HG03196 (cell line): ENCODE data around the gene ELOB.

Experiments
- ATAC-seq: cut with Tn5 transposase; IDR thresholded peaks from one replicate; pipeline ENCODE4 v1.9.1; 2021; ENCODE audit not compliant: unreplicated experiment

ELOB gene

DNA sequence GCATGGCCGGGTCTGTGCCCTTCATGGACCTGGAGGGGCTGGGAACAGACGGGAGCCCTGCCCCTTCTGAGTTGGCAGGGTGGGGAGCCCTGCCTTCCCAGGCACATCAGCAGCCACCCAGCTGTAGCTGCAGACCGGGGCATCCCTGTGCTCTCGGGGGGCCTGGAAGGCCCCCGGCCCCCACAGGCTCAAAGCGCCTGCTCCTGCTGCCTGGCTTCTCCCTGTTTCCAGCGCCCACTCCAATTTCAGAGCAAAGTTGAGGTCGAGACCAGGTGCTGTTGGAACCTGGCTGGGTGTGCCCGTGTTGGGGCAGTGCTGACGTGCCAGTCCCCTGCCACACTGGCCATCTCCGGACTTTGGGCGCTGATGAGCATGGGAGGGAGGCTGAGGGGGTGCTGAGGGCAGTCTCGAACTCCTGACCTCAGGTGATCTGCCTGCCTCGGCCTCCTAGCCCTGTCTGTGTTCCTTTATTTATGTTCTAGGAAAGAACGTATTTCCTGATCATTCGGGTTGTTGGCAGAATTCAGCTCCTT, 52.2 kb downstream of the ELOB start:
- ATAC-seq = no peak

DNA sequence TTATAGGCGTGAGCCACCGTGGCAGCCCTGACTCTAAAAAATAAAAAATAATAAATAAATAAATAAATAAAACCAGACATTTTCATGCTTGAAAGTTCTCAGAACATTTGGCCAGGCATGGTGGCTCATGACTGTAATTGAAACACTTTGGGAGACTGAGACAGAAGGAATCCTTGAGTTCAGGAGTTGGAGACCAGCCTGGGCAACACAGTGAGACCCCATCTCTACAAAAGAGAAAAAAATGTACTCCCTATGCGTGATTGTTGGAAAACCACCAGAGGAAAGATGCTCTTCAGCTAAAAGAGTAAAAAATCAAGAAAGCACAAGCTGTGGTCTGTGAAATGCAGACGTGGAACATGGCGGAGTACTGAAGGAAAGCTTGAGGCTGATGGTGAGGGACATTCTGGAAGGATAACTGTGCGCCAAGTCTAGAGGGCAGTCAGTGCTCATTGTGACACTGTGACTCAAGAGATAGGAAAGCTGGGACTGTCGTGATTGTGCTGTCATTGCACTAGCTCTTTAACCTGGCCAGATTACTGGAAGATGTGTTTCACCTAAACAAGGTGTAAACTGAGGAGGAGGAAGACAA, 52.9 kb downstream of the ELOB start:
- ATAC-seq = no peak

DNA sequence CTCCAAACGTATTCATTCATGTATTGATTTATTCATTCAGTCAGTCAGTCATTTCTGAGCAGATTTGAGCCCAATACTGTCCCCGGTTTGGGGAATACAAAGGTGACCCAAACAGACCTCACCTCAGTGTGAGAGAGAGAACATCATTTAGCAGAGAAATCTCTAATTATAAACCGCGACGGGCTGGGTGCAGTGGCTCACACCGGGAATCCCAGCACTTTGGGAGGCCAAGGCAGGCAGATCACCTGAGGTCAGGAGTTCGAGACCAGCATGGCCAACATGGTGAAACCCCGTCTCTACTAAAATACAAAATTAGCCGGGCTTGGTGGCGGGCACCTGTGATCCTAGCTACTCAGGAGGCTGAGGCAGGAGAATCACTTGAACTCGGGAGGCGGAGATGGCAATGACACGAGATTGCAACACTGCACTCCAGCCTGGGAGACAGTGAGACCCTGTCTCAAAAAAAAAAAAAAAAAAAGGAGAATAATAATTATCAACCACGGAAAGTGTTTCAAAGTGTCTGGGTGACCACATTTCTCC, 55.4 kb downstream of the ELOB start:
- ATAC-seq = peak; percentile 13
